ENCODE measurements around the gene TMEM187.

- no peak for TF ChIP-seq CTCF (IDR thresholded peaks at IDR 0.05)
- no peak for TF ChIP-seq POLR2A (IDR thresholded peaks at IDR 0.05)
These were observed 20.5 kb downstream of the TMEM187 start for GRCh38 chrX:153993079-153993478.

Measured in adrenal gland (tissue), 5 donors.